Memory B cell (primary cell): Measurements from ENCODE around the gene KRT83.
"Not testable (repeated sequence)": the region's sequence is repeated elsewhere in the genome, so short reads cannot be mapped to it uniquely, and the experiment has no call there.

Experiments used
- ATAC-seq: fragments of 150-1000 bp; cut with Tn5 transposase; 2 replicates; pipeline ENCODE4 v1.10.0; 2021; ENCODE audit warnings: low read depth, mild to moderate bottlenecking, moderate library complexity
- DNase-seq, 2 donors: peaks; one replicate each; pipeline ENCODE4 v3.0.0; 2022; ENCODE audit warnings: low spot score in 2 of 2
- H3K27ac Mint-ChIP-seq: one replicate; pipeline ENCODE4 v1.8.0; 2022; ENCODE audit warnings: mild to moderate bottlenecking, moderate library complexity, mixed read lengths
- H3K27me3 Mint-ChIP-seq: one replicate; pipeline ENCODE4 v1.8.0; 2022; ENCODE audit warnings: mixed read lengths
- H3K36me3 Mint-ChIP-seq: one replicate; pipeline ENCODE4 v1.8.0; 2022; ENCODE audit warnings: mild to moderate bottlenecking, mixed read lengths
- H3K4me1 Mint-ChIP-seq: one replicate; pipeline ENCODE4 v1.8.0; 2022; ENCODE audit warnings: mixed read lengths
- H3K4me3 Mint-ChIP-seq: one replicate; pipeline ENCODE4 v1.8.0; 2022; ENCODE audit warnings: mild to moderate bottlenecking, moderate library complexity, mixed read lengths
- H3K9me3 Mint-ChIP-seq: one replicate; pipeline ENCODE4 v1.8.0; 2022; ENCODE audit warnings: mixed read lengths

Gene KRT83

DNA sequence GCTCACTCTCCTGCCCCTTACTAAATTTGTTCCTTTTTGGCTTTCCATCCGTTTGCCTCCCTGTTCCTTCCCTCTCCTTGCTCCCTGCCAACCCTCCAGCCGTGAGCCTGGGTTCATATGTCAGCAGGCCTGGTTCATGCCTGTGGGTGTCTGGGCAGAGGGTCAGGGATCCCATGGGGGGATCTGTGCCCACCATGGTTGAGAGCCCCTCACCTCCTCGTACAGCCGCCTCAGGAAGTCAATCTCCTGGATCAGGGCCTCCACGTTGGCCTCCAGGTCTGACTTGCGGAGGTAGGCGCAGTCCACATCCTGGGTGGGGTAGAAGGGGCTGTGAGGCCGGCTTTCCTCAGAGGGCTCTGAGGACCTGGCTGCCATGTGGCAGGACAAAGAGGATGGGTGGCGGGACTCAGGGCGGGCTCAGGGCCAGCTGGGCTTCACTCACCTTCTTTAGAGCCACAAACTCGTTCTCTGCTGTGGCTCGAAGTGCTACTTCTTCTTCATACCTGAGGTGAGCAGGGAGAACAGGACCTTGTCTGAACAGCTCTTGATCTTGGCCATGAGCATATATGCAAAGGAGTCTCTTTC lies 3.6 kb downstream of the KRT83 start:
- no peak overlapping the region for H3K4me3 Mint-ChIP-seq
- no peaks in the 10 kb centered on the region for H3K9me3 Mint-ChIP-seq
- H3K4me1 Mint-ChIP-seq = no peaks in the 10 kb centered on the region
- H3K27ac Mint-ChIP-seq = no peak overlapping the region
- ATAC-seq (no peak), DNase-seq (no peak)
- no peaks in the 10 kb centered on the region for H3K36me3 Mint-ChIP-seq
- peaks cover 33% of the 10 kb centered on the region for H3K27me3 Mint-ChIP-seq

DNA sequence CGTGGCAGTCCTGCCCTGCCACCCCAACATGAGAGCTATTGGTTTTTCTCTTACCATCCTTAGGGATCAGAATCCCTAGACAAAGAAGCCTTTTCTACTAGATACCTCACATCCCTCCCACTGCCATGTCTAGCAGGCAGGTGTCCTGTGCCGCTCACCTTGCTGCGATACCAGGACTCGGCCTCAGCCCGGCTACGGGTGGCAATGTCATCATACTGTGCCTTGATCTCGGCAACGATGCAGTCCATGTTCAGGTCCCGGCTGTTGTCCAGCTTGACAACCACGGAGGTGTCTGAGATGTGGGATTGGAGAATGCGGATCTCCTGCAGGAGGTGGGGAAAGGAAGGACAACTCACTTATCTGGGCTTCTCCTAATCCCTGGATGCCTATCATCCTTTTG lies 4.5 kb downstream of the KRT83 start:
- Mint-ChIP-seq H3K27ac (no peak overlapping the region), H3K27me3 (peaks cover 30% of the 10 kb centered on the region), H3K4me3 (no peak overlapping the region), H3K36me3 (no peaks in the 10 kb centered on the region), H3K9me3 (no peaks in the 10 kb centered on the region), H3K4me1 (no peaks in the 10 kb centered on the region)
- no peak for ATAC-seq
- DNase-seq = no peak

DNA sequence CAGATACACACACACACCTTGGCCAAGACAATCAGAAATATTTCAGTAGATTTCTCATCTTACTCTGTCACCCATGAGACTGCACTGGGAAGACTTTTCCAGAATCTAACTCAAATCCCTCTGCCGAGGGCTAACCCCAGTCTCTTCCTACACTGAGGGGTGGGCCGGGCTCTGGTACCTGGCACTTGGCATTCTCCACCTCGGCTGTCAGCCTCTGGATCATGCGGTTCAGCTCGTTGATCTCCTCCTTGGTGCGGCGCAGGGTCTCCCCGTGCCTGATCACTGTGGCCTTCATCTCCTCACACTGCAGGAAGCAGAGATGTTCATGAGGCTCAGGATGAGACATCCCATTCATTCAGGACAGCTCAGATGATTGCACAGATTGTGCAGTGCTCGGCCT lies 4.9 kb downstream of the KRT83 start:
- DNase-seq = no peak
- no peaks in the 10 kb centered on the region for H3K4me1 Mint-ChIP-seq
- H3K9me3 Mint-ChIP-seq = no peaks in the 10 kb centered on the region
- no peak overlapping the region for H3K27ac Mint-ChIP-seq
- no peak overlapping the region for H3K4me3 Mint-ChIP-seq
- ATAC-seq = no peak
- no peaks in the 10 kb centered on the region for H3K36me3 Mint-ChIP-seq
- H3K27me3 Mint-ChIP-seq = peaks cover 31% of the 10 kb centered on the region

DNA sequence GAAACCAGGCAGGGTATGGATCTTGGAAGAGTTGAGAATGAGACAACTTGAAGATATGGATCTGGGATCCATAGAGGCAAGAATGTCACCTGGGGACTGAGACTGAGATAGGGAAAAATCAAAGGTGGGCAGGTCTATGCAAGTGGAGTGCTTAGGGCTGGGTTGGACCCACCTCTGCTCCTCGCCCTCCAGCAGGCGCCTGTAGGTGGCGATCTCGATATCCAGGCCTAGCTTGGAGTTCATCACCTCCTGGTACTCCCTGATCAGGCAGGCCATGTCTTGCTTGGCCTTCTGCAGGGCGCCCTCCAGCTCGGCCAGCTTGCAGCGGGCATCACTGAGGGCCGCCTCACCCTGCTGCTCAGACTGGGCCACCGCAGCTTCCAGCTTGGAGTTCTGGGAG lies 5.5 kb downstream of the KRT83 start:
- ATAC-seq, DNase-seq, H3K4me3 Mint-ChIP-seq, H3K4me1 Mint-ChIP-seq, H3K27ac Mint-ChIP-seq, H3K9me3 Mint-ChIP-seq, H3K36me3 Mint-ChIP-seq: not testable (repeated sequence)
- peaks cover 30% of the 10 kb centered on the region for H3K27me3 Mint-ChIP-seq

DNA sequence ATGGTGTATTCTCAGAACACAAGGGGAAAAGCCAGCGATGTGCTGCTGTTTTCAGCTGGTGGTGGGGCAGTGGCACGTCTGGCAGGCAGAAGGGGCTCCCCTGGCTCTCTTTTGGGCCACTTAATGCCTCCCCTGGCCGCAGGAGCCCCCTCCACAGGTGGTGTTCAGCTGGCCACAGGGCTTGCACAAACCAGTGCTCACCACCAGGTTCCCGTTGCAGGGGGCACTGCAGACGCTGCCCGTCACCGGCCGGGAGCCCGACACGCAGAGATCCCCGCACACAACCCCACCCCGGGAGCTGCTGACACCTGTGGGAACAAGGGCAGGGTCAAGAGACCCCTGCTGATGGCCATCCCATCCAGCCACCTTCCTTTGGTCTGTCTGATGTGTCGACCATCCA lies 6.7 kb downstream of the KRT83 start:
- ATAC-seq (no peak), DNase-seq (no peak)
- Mint-ChIP-seq H3K27me3 (peaks cover 28% of the 10 kb centered on the region), H3K27ac (no peak overlapping the region), H3K36me3 (no peaks in the 10 kb centered on the region), H3K4me1 (no peaks in the 10 kb centered on the region), H3K9me3 (no peaks in the 10 kb centered on the region), H3K4me3 (no peak overlapping the region)

DNA sequence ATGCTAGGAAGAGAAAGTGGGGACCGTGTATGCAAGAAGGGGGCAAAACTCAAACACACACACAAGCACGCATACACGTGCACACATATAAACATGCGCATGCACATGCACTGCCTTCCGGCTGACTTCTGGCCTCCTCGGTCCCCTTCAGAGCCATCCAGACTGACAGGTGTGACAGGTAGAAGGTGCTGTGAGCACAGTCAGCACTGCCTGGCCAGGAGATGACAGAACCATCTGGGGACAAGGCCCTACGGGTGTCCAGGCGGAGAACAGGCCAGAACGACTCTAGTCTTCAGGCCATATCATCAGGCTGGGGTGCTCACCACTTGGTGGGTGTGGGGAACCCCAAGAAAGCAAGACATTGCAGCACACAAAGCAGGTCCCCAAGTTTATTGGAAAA lies 7.3 kb downstream of the KRT83 start:
- no peaks in the 10 kb centered on the region for H3K9me3 Mint-ChIP-seq
- H3K27ac Mint-ChIP-seq = no peak overlapping the region
- H3K36me3 Mint-ChIP-seq = no peaks in the 10 kb centered on the region
- no peak overlapping the region for H3K4me3 Mint-ChIP-seq
- DNase-seq (no peak), ATAC-seq (no peak)
- peaks cover 28% of the 10 kb centered on the region for H3K27me3 Mint-ChIP-seq
- H3K4me1 Mint-ChIP-seq = peaks cover under 1% of the 10 kb centered on the region

DNA sequence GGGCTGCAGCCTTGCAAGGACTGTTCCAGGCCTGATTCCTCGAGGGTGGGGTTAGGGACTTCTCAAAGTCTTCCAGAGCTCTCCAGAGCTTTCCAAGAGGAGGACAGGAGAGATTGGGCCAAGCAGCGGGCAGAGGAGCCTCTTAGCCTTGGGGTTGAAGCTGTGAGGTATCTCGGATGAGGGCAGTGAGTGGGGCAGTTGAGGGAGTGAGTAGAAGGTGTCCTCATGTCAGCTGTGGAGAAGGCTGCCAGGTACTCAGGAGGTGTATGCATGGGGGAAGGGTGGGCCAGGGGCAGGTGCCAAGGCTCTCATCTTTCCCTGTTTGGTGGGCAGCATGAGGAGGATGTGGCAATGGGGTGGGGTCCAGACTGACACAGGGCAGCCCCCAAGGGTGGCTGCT lies 7.7 kb downstream of the KRT83 start:
- H3K4me3 Mint-ChIP-seq = no peak overlapping the region
- no peak overlapping the region for H3K27ac Mint-ChIP-seq
- no peak for ATAC-seq
- DNase-seq = no peak
- H3K4me1 Mint-ChIP-seq = peaks cover 4% of the 10 kb centered on the region
- H3K9me3 Mint-ChIP-seq = no peaks in the 10 kb centered on the region
- no peaks in the 10 kb centered on the region for H3K36me3 Mint-ChIP-seq
- peaks cover 31% of the 10 kb centered on the region for H3K27me3 Mint-ChIP-seq

DNA sequence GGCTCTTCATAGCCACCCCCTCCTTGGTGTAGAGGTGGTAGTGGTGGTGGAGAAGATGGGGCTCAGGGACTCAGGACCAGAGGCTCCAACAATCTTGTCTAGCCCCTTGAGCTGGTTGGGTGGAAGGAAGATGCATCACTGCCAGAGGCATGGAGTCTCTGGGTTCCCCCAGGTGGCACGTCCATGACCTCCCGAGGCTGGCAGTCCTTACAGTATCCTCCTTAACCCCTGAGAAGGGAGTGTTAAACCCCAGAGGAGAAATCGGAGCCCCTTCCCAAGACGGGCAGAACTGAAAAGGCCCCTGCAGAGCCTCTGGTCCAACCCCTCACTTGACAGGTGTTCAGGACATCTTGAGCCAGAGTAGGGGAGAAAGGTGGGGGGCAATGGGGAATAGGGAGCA lies 9.1 kb downstream of the KRT83 start:
- Mint-ChIP-seq H3K4me3 (no peak overlapping the region), H3K27me3 (peaks cover 32% of the 10 kb centered on the region), H3K27ac (no peak overlapping the region), H3K4me1 (peaks cover 4% of the 10 kb centered on the region), H3K36me3 (no peaks in the 10 kb centered on the region), H3K9me3 (no peaks in the 10 kb centered on the region)
- DNase-seq (no peak), ATAC-seq (no peak)

DNA sequence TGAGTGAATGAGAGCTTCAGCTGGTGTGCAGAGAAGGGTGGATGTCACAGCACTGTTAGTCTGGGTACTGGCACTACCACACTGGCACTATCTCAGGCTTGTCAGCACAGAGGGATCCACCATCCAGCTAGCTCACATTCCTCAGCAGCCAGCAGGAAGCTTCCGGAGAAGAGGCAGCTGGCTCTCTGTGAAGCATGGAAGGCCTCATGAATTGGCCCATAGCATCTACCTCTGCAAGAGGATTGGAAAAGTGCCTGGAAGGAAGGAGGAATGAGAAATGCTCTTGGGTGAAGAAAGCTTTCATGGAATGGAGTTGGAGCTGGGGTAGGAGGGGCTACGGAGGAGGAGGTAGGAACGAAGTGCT lies 9.9 kb downstream of the KRT83 start:
- H3K27ac Mint-ChIP-seq = no peak overlapping the region
- no peaks in the 10 kb centered on the region for H3K9me3 Mint-ChIP-seq
- H3K4me3 Mint-ChIP-seq = no peak overlapping the region
- no peaks in the 10 kb centered on the region for H3K36me3 Mint-ChIP-seq
- peaks cover 4% of the 10 kb centered on the region for H3K4me1 Mint-ChIP-seq
- H3K27me3 Mint-ChIP-seq = peaks cover 36% of the 10 kb centered on the region
- DNase-seq = no peak
- ATAC-seq = no peak

DNA sequence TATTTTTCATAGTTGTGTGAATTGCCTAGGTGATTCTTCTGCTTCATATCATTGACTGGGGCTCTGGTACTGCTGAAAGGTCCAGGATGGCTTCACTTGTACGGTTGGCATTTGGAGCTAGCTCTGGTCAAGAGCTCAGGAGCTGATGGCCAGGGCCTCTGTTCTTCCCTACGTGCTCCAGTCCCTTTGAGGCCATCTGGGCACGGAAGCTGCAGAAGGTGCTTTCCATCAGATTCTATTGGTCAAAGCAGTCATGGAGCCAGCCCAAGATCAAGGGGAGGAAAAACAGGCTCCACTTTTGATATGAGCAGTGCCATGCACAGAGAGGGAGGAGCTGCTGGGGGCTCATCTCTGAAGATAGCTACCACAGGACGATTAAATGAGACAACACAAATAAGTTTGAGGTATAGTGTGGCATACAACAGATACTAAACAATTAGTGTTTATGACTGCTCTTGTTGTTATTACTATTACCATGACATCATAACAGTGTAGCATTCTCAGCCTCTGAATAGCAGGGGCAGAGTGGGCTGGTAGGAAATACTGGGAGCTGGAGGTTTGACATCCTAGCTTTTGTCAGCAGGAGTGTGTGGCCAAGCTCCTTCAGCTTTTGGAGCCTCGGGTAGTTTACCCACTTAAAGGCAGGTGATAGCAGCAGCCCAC lies 10.4 kb downstream of the KRT83 start:
- Mint-ChIP-seq H3K4me3 (no peak overlapping the region), H3K27ac (no peak overlapping the region), H3K27me3 (peaks cover 35% of the 10 kb centered on the region), H3K9me3 (no peaks in the 10 kb centered on the region), H3K36me3 (no peaks in the 10 kb centered on the region), H3K4me1 (peaks cover 4% of the 10 kb centered on the region)
- DNase-seq (no peak), ATAC-seq (no peak)

DNA sequence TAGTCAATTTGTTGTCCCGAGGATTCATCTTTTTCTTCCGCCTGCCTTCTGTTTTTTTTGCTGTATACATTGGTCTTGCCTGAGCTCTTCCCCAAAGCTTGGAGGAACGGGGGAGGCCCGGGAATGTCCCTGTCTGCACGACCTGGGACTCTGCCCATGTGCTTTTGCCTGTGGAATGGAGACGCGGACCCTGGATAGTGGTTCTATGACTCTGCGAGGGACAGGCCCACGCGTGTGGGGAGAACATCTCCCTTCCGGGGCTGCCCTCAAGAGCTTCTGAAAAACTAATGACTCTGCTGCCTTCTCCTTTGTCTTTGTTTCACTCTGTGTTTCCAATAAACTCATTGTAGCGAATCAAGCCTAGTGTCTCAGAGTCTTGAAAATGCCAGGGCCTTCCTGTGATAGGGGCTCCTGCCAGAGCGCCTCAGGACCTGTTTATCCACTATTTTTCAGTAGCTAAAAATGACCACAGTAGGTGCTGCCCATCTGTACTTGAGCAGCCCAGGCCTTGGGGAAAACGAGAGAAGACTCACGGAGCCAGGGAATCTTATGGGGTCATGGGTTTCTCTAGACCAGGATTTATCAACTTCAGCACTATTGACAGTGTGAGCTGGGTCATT lies 12.3 kb downstream of the KRT83 start:
- Mint-ChIP-seq H3K27me3 (peaks cover 36% of the 10 kb centered on the region), H3K36me3 (no peaks in the 10 kb centered on the region), H3K27ac (no peak overlapping the region), H3K4me3 (peak overlapping the region; percentile 2), H3K4me1 (peaks cover 11% of the 10 kb centered on the region), H3K9me3 (no peaks in the 10 kb centered on the region)
- ATAC-seq = no peak
- DNase-seq = no peak

DNA sequence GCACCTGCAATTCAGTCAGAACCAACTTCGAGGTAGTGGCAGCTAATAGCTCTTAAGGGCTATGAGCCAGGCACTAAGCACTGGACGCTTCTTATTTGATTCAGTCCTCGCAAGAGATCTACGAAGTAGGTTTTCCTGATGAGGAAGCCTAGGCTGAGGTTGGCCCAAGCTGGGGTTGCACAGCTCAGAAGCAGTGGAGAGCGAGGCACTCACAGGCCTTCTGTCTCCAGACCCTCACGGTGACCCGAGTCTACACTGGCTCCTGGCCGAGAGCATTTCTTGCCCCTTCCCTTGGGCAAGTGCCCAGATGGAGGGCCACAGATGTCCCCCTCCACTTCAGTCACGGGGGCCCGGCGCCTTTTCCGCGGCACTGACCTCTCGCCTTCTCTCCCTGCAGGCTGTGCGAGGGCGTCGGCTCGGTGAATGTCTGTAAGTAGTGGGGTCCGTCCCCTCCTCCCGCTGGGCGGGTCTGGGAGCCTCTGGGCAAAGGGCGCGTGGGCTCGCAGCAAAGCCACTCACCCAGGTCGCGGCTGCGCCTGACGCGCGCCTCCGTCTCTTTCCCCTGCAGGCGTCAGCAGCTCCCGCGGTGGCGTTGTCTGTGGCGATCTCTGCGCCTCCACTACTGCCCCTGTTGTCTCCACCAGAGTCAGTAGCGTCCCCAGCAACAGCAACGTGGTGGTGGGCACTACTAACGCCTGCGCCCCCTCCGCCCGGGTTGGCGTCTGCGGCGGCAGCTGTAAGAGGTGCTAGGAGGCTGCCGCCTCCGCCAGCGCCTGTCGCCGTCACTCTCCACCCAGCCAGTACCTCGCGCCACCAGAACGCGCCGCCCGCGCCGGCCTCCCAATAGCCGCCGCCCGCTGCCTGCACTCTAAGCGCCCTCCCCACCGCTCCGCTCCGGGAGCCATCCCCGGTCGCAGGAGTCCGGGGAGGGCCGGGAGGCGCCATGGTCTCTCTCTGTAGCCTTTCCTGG lies 13.1 kb downstream of the KRT83 start:
- H3K4me1 Mint-ChIP-seq = peaks cover 11% of the 10 kb centered on the region
- H3K4me3 Mint-ChIP-seq = peak overlapping the region; percentile 2
- H3K27me3 Mint-ChIP-seq = peaks cover 30% of the 10 kb centered on the region
- H3K27ac Mint-ChIP-seq = no peak overlapping the region
- DNase-seq = no peak
- H3K9me3 Mint-ChIP-seq = no peaks in the 10 kb centered on the region
- no peaks in the 10 kb centered on the region for H3K36me3 Mint-ChIP-seq
- ATAC-seq = no peak

DNA sequence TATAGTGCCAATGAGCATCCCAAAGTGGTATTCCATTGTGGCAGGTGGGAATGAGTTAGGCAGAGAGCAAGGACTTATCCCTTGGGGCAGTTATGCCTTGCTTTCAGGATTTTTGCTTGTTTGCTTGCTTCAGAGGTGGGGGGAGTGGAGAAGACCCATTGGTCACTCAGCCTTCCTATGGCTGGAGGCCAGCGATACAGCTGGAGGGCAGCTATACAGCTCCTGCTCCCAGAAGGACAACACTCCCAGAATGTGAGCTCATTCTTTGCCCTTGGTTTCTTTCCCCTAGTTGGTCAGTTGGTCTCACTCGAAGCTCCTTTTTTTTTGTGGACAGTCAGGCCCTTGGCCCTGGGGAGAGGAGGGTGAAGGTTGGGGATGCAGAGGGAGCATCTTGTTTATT lies 14.5 kb downstream of the KRT83 start:
- no peak overlapping the region for H3K27ac Mint-ChIP-seq
- ATAC-seq (no peak), DNase-seq (no peak)
- H3K36me3 Mint-ChIP-seq = no peaks in the 10 kb centered on the region
- H3K4me1 Mint-ChIP-seq = peaks cover 11% of the 10 kb centered on the region
- no peaks in the 10 kb centered on the region for H3K9me3 Mint-ChIP-seq
- H3K4me3 Mint-ChIP-seq = no peak overlapping the region
- peaks cover 22% of the 10 kb centered on the region for H3K27me3 Mint-ChIP-seq
